HG03469 (cell line): ENCODE measurements around the gene STIM2.

Source experiments
- ATAC-seq: cut with Tn5 transposase; IDR thresholded peaks from one replicate; pipeline ENCODE4 v1.9.1; 2021; ENCODE audit warnings: mild to moderate bottlenecking, moderate library complexity, moderate number of reproducible peaks; ENCODE audit not compliant: unreplicated experiment

The STIM2 gene

GRCh38 chr4:26996745-26997144 lies 136.1 kb downstream of the STIM2 start:
- ATAC-seq = no peak

GRCh38 chr4:26999689-27000088 lies 139.0 kb downstream of the STIM2 start:
- no peak for ATAC-seq

- no peak for ATAC-seq
Observed at GRCh38 chr4:27000122-27000521, 139.5 kb downstream of the STIM2 start.

- ATAC-seq = peak; percentile 86
Observed at GRCh38 chr4:27000820-27001219, 140.2 kb downstream of the STIM2 start.

GRCh38 chr4:27001398-27002164 lies 140.9 kb downstream of the STIM2 start:
- ATAC-seq = no peak

GRCh38 chr4:27003642-27004113 lies 143.0 kb downstream of the STIM2 start:
- ATAC-seq = no peak

GRCh38 chr4:27005501-27005900 lies 144.9 kb downstream of the STIM2 start:
- no peak for ATAC-seq

- no peak for ATAC-seq
Observed at GRCh38 chr4:27005905-27006590, 145.4 kb downstream of the STIM2 start.

- ATAC-seq = no peak
Observed at GRCh38 chr4:27006646-27007045, 146.0 kb downstream of the STIM2 start.

- no peak for ATAC-seq
Observed at GRCh38 chr4:27007507-27007906, 146.9 kb downstream of the STIM2 start.

- ATAC-seq = no peak
Observed at GRCh38 chr4:27008679-27009078, 148.0 kb downstream of the STIM2 start.

- no peak for ATAC-seq
Observed at GRCh38 chr4:27009539-27009938, 148.9 kb downstream of the STIM2 start.

- peak; percentile 63 for ATAC-seq
Observed at GRCh38 chr4:27010334-27010940, 149.8 kb downstream of the STIM2 start.

GRCh38 chr4:27011401-27011800 lies 150.8 kb downstream of the STIM2 start:
- no peak for ATAC-seq

GRCh38 chr4:27013012-27013411 lies 152.4 kb downstream of the STIM2 start:
- ATAC-seq = no peak

- ATAC-seq = no peak
Observed at GRCh38 chr4:27016551-27016950, 155.9 kb downstream of the STIM2 start.

- no peak for ATAC-seq
Observed at GRCh38 chr4:27017623-27018022, 157.0 kb downstream of the STIM2 start.

GRCh38 chr4:27018076-27018475 lies 157.4 kb downstream of the STIM2 start:
- ATAC-seq = no peak

- ATAC-seq = no peak
Observed at GRCh38 chr4:27018910-27019309, 158.3 kb downstream of the STIM2 start.

- no peak for ATAC-seq
Observed at GRCh38 chr4:27019766-27020165, 159.1 kb downstream of the STIM2 start.

GRCh38 chr4:27020203-27020602 lies 159.6 kb downstream of the STIM2 start:
- no peak for ATAC-seq

GRCh38 chr4:27020603-27021002 lies 160.0 kb downstream of the STIM2 start:
- ATAC-seq = no peak
